Stimulated activated CD4-positive, alpha-beta T cell treated with anti-CD3 and anti-CD28 coated beads, Interleukin-1b, Interleukin-23, amount 100 ng/mL, for 24 hours (primary cell): ENCODE data around the gene GPR75.

Experiments used
- DNase-seq, 4 experiments: peaks; one replicate each; pipeline ENCODE4 v3.0.0-alpha.2; 2020; ENCODE audit warnings: low read depth in 4 of 4, low spot score in 1 of 4

GPR75 gene

GRCh38 chr2:53859206-53860181, at the start of gene GPR75:
TSS of gene GPR75 (minus strand) at chr2:53859967. CDS start at chr2:53854756, 5,211 bp downstream.
- DNase-seq, result no peak

- DNase-seq, result no peak
Observed at GRCh38 chr2:53907582-53907981, 47.8 kb upstream of the GPR75 start.

- DNase-seq, result no peak
Observed at GRCh38 chr2:53905396-53905795, 45.6 kb upstream of the GPR75 start.

DNA sequence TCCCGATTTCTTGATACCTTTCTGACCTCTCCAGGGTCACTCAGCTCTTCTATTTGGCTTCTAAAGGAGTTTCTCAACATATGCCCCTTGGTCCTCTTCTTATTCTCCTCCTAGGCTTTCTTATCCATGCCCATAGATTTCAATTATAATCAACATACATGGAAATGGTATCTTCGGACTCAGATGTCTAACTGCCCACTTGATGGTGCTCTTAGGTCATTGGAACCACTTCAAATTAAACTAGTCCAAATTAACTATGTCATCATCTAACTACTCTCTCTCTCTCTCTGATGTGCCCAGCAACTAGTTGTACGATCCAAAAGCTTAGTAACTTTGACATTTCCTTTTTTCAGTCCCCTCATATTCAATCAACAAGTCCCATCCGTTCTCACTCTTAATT, 43.2 kb upstream of the GPR75 start:
- DNase-seq, result no peak

GRCh38 chr2:53901192-53901591, 41.4 kb upstream of the GPR75 start:
- no peak for DNase-seq

DNA sequence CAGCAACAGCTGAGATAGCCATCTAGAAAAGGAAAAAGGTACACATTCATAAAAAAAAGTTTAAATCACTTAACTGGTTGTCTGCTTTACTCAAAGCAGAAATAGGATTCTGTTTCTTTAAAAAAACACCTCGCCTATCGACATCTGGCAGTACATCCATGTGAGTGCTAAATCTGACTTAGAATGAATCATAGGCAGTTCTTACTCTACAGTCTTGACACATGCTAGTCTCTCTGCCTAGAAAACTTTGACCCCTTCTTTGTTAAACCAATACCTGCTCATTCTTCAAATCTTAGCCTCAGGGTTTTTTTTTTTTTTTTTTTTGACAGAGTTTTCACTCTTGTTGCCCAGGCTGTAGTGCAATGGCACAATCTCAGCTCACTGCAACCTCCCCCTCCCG, 37.1 kb upstream of the GPR75 start:
- no peak for DNase-seq

GRCh38 chr2:53886406-53887280, 26.9 kb upstream of the GPR75 start:
- no peak for DNase-seq

GRCh38 chr2:53884883-53885282, 25.1 kb upstream of the GPR75 start:
- no peak for DNase-seq

GRCh38 chr2:53881986-53882385, 22.2 kb upstream of the GPR75 start:
- no peak for DNase-seq

GRCh38 chr2:53881360-53881759, 21.6 kb upstream of the GPR75 start:
- no peak for DNase-seq

DNA sequence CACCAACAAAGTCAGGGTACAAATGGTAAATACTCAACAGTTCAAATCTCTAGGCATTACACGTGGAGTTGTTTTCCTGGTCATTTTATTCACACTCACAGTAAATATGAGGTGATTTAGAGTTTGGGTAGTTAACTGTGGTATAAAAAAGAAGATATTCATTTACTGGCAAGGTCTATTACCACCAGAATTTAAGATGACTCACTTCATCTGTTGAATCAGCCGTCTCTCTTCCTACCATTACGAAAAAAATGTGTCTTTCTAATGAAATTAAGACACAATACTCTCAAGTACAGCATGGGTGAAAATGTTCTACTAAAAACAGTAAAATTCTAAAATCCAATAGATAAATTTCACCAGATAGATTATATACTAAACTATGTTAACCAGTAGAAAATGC, 21.0 kb upstream of the GPR75 start:
- no peak for DNase-seq

DNA sequence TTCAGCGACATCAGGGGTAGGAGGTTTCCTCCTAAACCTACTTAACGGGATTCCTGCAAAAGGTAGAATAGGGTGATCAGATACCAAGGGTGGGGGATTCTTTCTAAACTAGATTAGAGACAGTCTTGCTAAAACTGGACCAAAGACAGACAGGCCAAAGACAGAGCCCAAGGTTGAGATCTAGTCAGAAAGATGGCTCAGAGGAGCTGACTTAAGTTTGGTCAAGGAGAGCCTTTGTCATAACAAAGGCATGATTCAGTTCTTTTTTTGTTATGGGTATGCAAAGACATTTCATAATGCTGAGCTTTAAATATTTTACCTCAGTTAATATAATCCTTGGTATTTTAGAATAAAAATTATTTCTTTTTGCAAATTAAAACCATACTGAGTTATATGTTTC, 17.8 kb upstream of the GPR75 start:
- no peak for DNase-seq

- DNase-seq, result no peak
Observed at GRCh38 chr2:53877112-53877511, 17.3 kb upstream of the GPR75 start.

DNA sequence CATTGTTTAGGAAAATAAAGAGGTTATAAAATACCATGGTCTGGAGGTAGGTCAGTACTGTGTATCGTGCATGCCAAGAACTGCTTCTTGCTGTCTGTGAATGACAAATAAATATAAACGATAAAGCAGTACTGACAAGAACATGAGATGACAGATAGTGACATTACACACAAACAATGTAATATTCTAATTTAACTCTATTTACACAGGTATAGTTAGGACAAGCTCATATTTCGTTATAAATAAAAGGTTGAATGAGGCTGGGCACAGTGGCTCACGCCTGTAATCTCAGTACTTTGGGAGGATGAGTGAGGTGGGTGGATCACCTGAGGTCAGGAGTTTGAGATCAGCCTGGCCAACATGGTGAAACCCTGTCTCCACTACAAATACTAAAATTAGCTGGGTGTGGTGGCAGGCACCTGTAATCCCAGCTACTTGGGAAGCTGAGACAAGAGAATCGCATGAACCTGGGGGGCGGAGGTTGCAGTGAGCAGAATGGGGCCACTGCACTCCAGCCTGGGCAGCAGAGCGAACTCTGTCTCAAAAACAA, 14.7 kb upstream of the GPR75 start:
- DNase-seq, result no peak

DNA sequence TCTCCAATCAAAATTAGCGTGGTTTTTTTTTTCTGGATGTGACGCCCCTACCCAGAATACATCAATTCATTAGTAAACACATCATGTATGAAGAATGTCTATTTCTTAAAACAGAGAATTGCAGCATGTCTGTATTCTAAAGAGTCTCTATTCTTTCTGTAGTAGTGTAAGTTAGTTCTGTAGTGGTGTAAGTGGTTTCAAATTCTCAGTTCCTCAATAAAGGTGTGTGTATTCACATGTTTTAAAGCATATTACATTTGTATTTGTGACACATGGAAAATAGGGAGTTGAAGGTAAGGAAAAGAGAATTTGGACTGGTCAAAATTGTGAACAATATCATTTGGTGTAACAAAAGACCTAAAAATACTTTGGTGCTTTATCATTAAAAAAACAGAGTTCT, 8.0 kb upstream of the GPR75 start:
- no peak for DNase-seq

- no peak for DNase-seq
Observed at GRCh38 chr2:53867169-53867568, 7.4 kb upstream of the GPR75 start.

DNA sequence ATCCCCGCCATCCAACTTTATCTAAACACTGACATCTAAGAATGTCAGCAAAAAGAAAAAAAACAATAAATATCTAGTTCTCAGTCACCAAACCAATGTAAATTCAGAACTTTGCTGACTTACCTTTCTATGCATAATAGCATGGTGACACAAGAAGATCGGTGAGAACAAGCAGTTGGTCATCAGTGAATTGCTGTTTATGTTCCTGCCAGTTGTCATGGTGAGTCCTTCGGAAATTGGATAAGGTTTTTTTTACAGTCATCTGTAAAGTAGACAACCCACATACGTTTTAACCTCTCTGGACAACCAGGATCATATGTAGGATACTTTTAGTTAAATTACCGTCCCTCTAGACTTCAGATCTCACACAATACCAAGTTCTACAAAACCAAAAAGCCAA, 6.2 kb upstream of the GPR75 start:
- DNase-seq, result no peak

GRCh38 chr2:53865264-53865663, 5.5 kb upstream of the GPR75 start:
- DNase-seq, result no peak

GRCh38 chr2:53863538-53864227, 3.9 kb upstream of the GPR75 start:
- DNase-seq, result no peak

- no peak for DNase-seq
Observed at GRCh38 chr2:53861824-53862223, 2.1 kb upstream of the GPR75 start.

DNA sequence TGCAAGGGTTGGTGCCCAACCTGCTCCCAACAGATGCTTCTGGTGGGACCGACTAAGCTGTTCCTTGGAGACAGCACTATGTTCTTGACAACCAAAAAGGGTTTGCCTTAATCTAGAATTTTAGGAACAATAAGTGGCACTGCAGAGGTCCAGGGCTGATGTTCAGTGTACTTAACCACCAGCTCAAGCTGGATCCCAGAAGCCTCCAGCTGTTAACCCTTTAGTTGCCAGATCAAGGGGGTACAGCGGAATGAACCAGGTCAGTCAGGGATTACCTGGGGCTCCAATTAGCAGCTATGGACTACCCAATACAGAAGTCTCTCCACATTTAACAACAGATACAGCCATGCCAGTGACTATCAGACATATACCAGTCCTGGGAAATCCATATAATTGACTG, 3.5 kb downstream of the GPR75 start:
- no peak for DNase-seq
